HEK293 (cell line): Measurements from ENCODE around the gene ALDH3A1.

ENCODE experiments used
- CTCF ChIP-seq: fragments of 450-650 bp; formaldehyde crosslinking; IDR thresholded peaks from 2 replicates; pipeline ENCODE4 v1.5.1; 2016; ENCODE audit warnings: missing biosample characterization, missing genetic modification characterization
- GFI1B ChIP-seq: fragments of 450-650 bp; formaldehyde crosslinking; IDR thresholded peaks from 2 replicates; pipeline ENCODE4 v1.5.1; 2016; ENCODE audit warnings: missing biosample characterization, missing genetic modification characterization
- MYNN ChIP-seq: fragments of 450-650 bp; formaldehyde crosslinking; IDR thresholded peaks from 2 replicates; pipeline ENCODE4 v1.5.1; 2016; ENCODE audit warnings: missing biosample characterization, missing genetic modification characterization, borderline replicate concordance
- ZEB2 ChIP-seq: fragments of 450-650 bp; formaldehyde crosslinking; IDR thresholded peaks from 2 replicates; pipeline ENCODE4 v1.5.1; 2016; ENCODE audit warnings: missing biosample characterization, missing genetic modification characterization
- ZNF324 ChIP-seq: fragments of 450-650 bp; formaldehyde crosslinking; IDR thresholded peaks from 2 replicates; pipeline ENCODE4 v1.5.1; 2016; ENCODE audit warnings: missing biosample characterization, missing genetic modification characterization
- ZNF335 ChIP-seq: fragments of 450-650 bp; formaldehyde crosslinking; conservative IDR thresholded peaks from 2 replicates; pipeline ENCODE4 v1.5.1; 2016; ENCODE audit warnings: missing biosample characterization, missing genetic modification characterization
- ZNF624 ChIP-seq: fragments of 450-650 bp; formaldehyde crosslinking; IDR thresholded peaks from 2 replicates; pipeline ENCODE4 v1.5.1; 2017; ENCODE audit warnings: missing biosample characterization, missing genetic modification characterization

GRCh38 chr17:19741832-19742457 is 6.2 kb downstream of the ALDH3A1 start:
- TF ChIP-seq GFI1B (tag by site-specific recombination), result no peak
- no peak for TF ChIP-seq ZNF324
- no peak for TF ChIP-seq ZNF335 (tag by site-specific recombination)
- TF ChIP-seq ZEB2 (tag by site-specific recombination), result no peak
- TF ChIP-seq ZNF624 (tag by site-specific recombination), result no peak
- no peak for TF ChIP-seq CTCF (tag by site-specific recombination)
- no peak for TF ChIP-seq MYNN (tag by site-specific recombination)
